Lung (tissue), 13 donors: ENCODE measurements around the gene RPP25. TPM values are rescaled to one million over a fixed set of nuclear protein-coding genes. Genes with fewer than 3 reads are reported as not detected.

Experiments used
- ATAC-seq: fragments of 200-7000 bp; cut with Tn5 transposase; one replicate; pipeline ENCODE4 v1.9.1; 2020; ENCODE audit warnings: moderate number of reproducible peaks; ENCODE audit not compliant: insufficient read depth, low FRiP score
- DNase-seq, 3 donors: peaks; one replicate each; pipeline ENCODE4 v3.0.0-alpha.2; 2013 to 2017
- H3K27ac ChIP-seq, 2 donors: one replicate each; pipeline ENCODE4 v1.5.1; 2013; ENCODE audit warnings: mild to moderate bottlenecking in 2 of 2, moderate library complexity in 2 of 2, control low read depth in 1 of 2, inconsistent platforms in 1 of 2, low read depth in 1 of 2, low read length in 1 of 2
- H3K27me3 ChIP-seq, 3 donors: one replicate each; pipeline ENCODE4 v1.5.1; 2013; ENCODE audit warnings: low read length in 2 of 3; ENCODE audit not compliant: control insufficient read depth in 3 of 3, insufficient read depth in 3 of 3
- H3K36me3 ChIP-seq, 4 donors: one replicate each; pipeline ENCODE4 v1.5.1; 2013; ENCODE audit warnings: low read length in 4 of 4, mild to moderate bottlenecking in 1 of 4, moderate library complexity in 1 of 4; ENCODE audit not compliant: control insufficient read depth in 4 of 4, insufficient read depth in 4 of 4
- H3K4me1 ChIP-seq, 5 donors: one replicate each; pipeline ENCODE4 v1.5.1; 2013; ENCODE audit warnings: low read length in 5 of 5, mild to moderate bottlenecking in 2 of 5, moderate library complexity in 1 of 5; ENCODE audit not compliant: control insufficient read depth in 5 of 5, insufficient read depth in 5 of 5
- H3K4me3 ChIP-seq: one replicate; pipeline ENCODE4 v1.5.1; 2013; ENCODE audit warnings: mild to moderate bottlenecking, control low read depth, moderate library complexity
- H3K9ac ChIP-seq, 2 donors: one replicate each; pipeline ENCODE4 v1.5.1; 2013; ENCODE audit warnings: low read length in 2 of 2, control low read depth in 1 of 2; ENCODE audit not compliant: insufficient read depth in 1 of 2
- H3K9me3 ChIP-seq, 4 donors: one replicate each; pipeline ENCODE4 v1.5.1; 2013; ENCODE audit warnings: low read length in 3 of 4, mild to moderate bottlenecking in 1 of 4, moderate library complexity in 1 of 4; ENCODE audit not compliant: control insufficient read depth in 4 of 4, insufficient read depth in 3 of 4
- CTCF ChIP-seq: IDR thresholded peaks from 2 replicates; pipeline ENCODE4 v1.5.1; 2012; ENCODE audit warnings: mild to moderate bottlenecking; ENCODE audit errors: control extremely low read depth, extremely low read depth
- WGBS, 2 donors: extraction: QIAGEN DNeasy Blood & Tissue Kit; methylation state at CpG; one replicate each; pipeline ENCODE4 v1.1.7; 2013; 5-methylcytosine and 5-hydroxymethylcytosine counted together
- polyA plus RNA-seq, 2 donors: library from polyadenylated mRNA; stranded (reverse); fragments of 200-250 nt; gene quantifications; one replicate each; pipeline ENCODE4 v1.2.1, GENCODE V29; 2013
- small RNA-seq: library from RNA; depleted of rRNA; stranded (forward); fragments of <200 nt; gene quantifications from one replicate; pipeline ENCODE3, GENCODE V24; 2014; ENCODE audit warnings: low replicate concordance
- total RNA-seq, 2 donors: library from RNA; depleted of rRNA in 1 of 2; stranded (reverse); fragments of >200 nt in 1 of 2; gene quantifications; one replicate each; pipeline ENCODE4 v1.2.1, GENCODE V29; 2014 to 2021
- donor health status: control.
- donor health status: control.
- donor health status: Bipolar disorder and iron deficiency.
- donor health status: healthy.
- donor health status: DM: yes; HTN: yes; CAD: no.

Gene RPP25
- total and polyA plus RNA-seq, 4 donors = 3.8 to 15.7 (median 12.6) TPM

- no peak for TF ChIP-seq CTCF
- Histone ChIP-seq H3K4me3 (peak within 1 kb of the TSS; percentile 95), H3K4me1 (peaks cover 3 to 20% (median 11%) of the 10 kb centered on the region in 5 donors), H3K36me3 (peaks cover 15 to 34% (median 24%) of the 10 kb centered on the region in 4 donors), H3K27me3 (no peaks in the 10 kb centered on the region), H3K9me3 (no peaks in the 10 kb centered on the region), H3K9ac (peak within 1 kb of the TSS; percentile 44 to 88), H3K27ac (peak within 1 kb of the TSS; percentile 92 to 98)
- DNase-seq (peak; percentile 92 to 94 (median 94)), ATAC-seq (peak; percentile 97)
- 0% methylated on average over 66 to 74 of the region's 74 CpGs for WGBS, 2 donors
Measured at GRCh38 chr15:74906450-74907162, 50.0 kb downstream of the RPP25 start, which contains the start of gene FAM219B. Gene FAM219B (minus strand): TSS chr15:74906851. CDS start chr15:74906800, 51 bp downstream.

GRCh38 chr15:74906067-74906449 lies 50.5 kb downstream of the RPP25 start:
- H3K9me3 ChIP-seq = no peaks in the 10 kb centered on the region
- peak overlapping the region; percentile 95 for H3K4me3 ChIP-seq
- no peaks in the 10 kb centered on the region for H3K27me3 ChIP-seq
- ATAC-seq (peak; percentile 17), DNase-seq (peak in 1 of 3 donors; percentile 39)
- peak overlapping the region; percentile 44 to 73 for H3K9ac ChIP-seq
- H3K27ac ChIP-seq = peak overlapping the region; percentile 92 to 98
- H3K4me1 ChIP-seq = peaks cover 3 to 23% (median 14%) of the 10 kb centered on the region in 5 donors
- TF ChIP-seq CTCF = no peak
- peaks cover 12 to 36% (median 26%) of the 10 kb centered on the region in 4 donors for H3K36me3 ChIP-seq
- WGBS, 2 donors = 0 to 1% methylated on average over 20 of the region's 20 CpGs

Small RNA genes within 50 kb of the gene (small RNA-seq; reads per million reads assigned to genes)
- not detected for gene RF00019

Other genes with a start within 250 kb of the RPP25 start
- gene CYP1A1, start 231.2 kb downstream of the RPP25 start, total RNA-seq = under 1 TPM; 0.31 to 1.00 TPM
- 10 to 100 TPM in 1 of 2 donors, under 1 TPM in 1; 0.46 to 15.0 TPM for gene CYP1A1, start 231.2 kb downstream of the RPP25 start, polyA plus RNA-seq
- under 1 TPM in 1 of 2 donors, not detected in 1; 0.17 TPM for gene CYP1A2, start 207.9 kb downstream of the RPP25 start, total RNA-seq
- under 1 TPM; 0.05 to 0.57 TPM for gene CYP1A2, start 207.9 kb downstream of the RPP25 start, polyA plus RNA-seq
- gene CSK, start 174.7 kb downstream of the RPP25 start, total RNA-seq = 10 to 100 TPM; 39.7 to 82.9 TPM
- gene CSK, start 174.7 kb downstream of the RPP25 start, polyA plus RNA-seq = 10 to 100 TPM; 40.9 to 99.1 TPM
- under 1 TPM in 1 of 2 donors, not detected in 1; 0.31 TPM for gene LMAN1L, start 143.9 kb downstream of the RPP25 start, total RNA-seq
- gene LMAN1L, start 143.9 kb downstream of the RPP25 start, polyA plus RNA-seq = under 1 TPM in 1 of 2 donors, not detected in 1; 0.11 TPM
- not detected for gene CPLX3, start 130.1 kb downstream of the RPP25 start, total RNA-seq
- gene CPLX3, start 130.1 kb downstream of the RPP25 start, polyA plus RNA-seq = under 1 TPM; 0.10 to 0.13 TPM
- 10 to 100 TPM; 20.6 to 46.8 TPM for gene ULK3, start 113.6 kb downstream of the RPP25 start, total RNA-seq
- 10 to 100 TPM; 30.6 to 54.5 TPM for gene ULK3, start 113.6 kb downstream of the RPP25 start, polyA plus RNA-seq
- gene SCAMP2, start 83.4 kb downstream of the RPP25 start, total RNA-seq = 100 to 1,000 TPM in 1 of 2 donors, 10 to 100 TPM in 1; 51.2 to 122 TPM
- gene SCAMP2, start 83.4 kb downstream of the RPP25 start, polyA plus RNA-seq = 100 to 1,000 TPM in 1 of 2 donors, 10 to 100 TPM in 1; 62.7 to 103 TPM
- 10 to 100 TPM; 28.5 to 42.4 TPM for gene MPI, start 66.7 kb downstream of the RPP25 start, total RNA-seq
- 10 to 100 TPM; 13.7 to 31.7 TPM for gene MPI, start 66.7 kb downstream of the RPP25 start, polyA plus RNA-seq
- 10 to 100 TPM; 49.7 to 88.4 TPM for gene FAM219B, start 49.9 kb downstream of the RPP25 start, total RNA-seq
- gene FAM219B, start 49.9 kb downstream of the RPP25 start, polyA plus RNA-seq = 10 to 100 TPM; 32.4 to 35.3 TPM
- 100 to 1,000 TPM in 1 of 2 donors, 10 to 100 TPM in 1; 70.7 to 163 TPM for gene COX5A, start 18.7 kb downstream of the RPP25 start, total RNA-seq
- 100 to 1,000 TPM; 233 to 301 TPM for gene COX5A, start 18.7 kb downstream of the RPP25 start, polyA plus RNA-seq
- 1 to 10 TPM; 3.8 to 4.8 TPM for gene SCAMP5, start 38.8 kb upstream of the RPP25 start, total RNA-seq
- gene SCAMP5, start 38.8 kb upstream of the RPP25 start, polyA plus RNA-seq = 1 to 10 TPM in 1 of 2 donors, under 1 TPM in 1; 0.94 to 9.5 TPM
- 10 to 100 TPM; 12.8 to 19.2 TPM for gene PPCDC, start 66.8 kb upstream of the RPP25 start, total RNA-seq
- gene PPCDC, start 66.8 kb upstream of the RPP25 start, polyA plus RNA-seq = 10 to 100 TPM; 22.5 to 23.8 TPM
- gene C15orf39, start 245.1 kb upstream of the RPP25 start, total RNA-seq = 10 to 100 TPM; 16.8 to 57.7 TPM
- gene C15orf39, start 245.1 kb upstream of the RPP25 start, polyA plus RNA-seq = 10 to 100 TPM; 13.1 to 34.4 TPM